Activated T-cell treated with anti-CD3 and anti-CD28 coated beads for 24 hours (primary cell): ENCODE measurements around the gene CRYGA.
"Not testable (repeated sequence)": the region's sequence is repeated elsewhere in the genome, so short reads cannot be mapped to it uniquely, and the experiment has no call there.

Experiments used
- DNase-seq: peaks from one replicate; pipeline ENCODE4 v3.0.0-alpha.2; 2020; ENCODE audit warnings: low read depth

Gene CRYGA

DNA sequence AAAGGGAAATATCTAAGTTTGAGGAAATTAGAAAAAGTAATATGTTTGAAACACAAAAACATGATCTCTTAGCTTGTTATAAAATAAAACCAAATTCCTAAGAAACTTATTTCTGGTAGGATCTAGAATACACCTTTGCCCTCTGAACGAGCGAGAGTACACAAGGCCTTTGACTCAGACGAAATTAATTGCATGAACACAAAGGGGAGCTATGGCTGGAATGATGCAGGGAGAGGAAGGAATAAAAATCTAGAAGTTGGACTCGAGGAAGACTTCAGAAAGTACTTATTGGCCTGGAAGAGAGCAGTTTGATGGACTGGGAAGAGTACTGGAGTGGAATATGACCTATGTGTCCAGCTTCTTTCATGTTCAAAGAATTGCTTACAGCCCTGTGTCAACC lies 38.1 kb downstream of the CRYGA start:
- DNase-seq, result no peak

DNA sequence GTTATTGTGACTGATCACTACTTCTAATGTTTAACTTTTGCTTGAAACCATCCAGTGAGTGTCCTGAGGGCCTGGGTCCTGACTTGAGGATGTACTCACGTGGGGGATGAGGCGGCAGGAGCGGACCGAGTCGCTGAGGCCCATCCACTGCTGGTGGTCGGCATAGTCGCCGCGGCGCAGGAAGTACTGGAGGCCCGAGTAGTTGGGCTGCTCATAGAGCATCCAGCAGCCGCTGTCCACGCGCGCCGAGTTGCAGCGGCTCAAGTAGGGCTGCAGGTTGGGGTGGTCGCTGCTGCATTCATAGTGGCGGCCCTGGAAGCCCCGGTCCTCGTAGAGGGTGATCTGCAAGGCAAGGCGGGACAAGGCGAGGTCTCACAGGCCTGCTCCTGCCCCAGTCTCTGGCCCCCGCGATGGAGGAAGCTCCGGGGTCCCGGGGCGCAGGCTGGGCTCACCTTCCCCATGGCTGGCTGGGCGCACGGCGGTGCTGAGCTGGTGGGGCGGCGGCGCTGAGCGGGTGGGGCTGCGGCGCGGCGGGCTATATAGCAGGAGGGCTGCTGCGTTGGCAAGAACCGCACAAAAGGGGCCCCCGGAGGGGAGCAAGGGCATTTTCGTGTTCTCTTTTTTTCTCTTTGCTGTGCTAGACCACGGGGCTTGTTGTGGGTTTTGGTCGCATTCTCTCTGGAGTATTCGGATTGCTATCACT lies 39.2 kb downstream of the CRYGA start, which contains the start of gene CRYGD:
TSS of gene CRYGD (minus strand) at position 512 of the 703 bp plus-strand sequence. CDS start at position 461, 51 bp downstream.
- not testable (repeated sequence) for DNase-seq

DNA sequence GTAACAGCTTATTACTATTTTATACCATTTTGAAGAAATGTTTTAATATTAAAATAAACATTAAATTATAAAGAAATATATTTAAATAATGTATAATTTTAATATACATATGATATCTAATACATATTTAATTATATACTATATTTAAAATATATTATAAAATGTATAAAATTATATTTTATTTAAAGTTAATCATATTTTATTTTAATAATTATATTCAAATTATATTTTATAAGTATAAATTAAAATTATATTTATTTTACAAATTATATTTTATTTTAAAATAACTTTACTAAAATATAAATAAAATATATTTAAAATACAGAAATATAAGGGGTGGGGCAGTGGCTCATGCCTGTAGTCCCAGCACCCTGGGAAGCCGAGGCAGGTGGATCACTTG lies 41.1 kb downstream of the CRYGA start:
- no peak for DNase-seq

DNA sequence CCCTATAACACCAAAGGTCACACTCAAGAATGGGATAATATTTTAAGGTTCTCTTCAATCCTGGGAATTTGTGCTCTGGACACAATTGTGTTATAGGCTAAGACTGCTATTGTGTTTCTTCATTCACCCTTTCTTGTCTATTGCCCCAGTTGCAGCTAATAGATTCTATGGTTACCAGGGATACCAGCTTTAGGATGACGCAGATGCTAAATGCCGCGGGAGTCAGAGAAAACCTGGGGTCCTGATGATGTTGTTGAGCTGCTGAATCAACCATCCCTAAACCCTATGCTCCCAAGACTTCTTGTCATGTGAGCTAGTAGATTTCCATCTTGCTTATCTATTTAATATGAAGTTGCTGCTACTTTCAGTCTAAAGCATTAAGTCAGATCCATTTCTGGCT lies 44.5 kb downstream of the CRYGA start:
- DNase-seq, result no peak

GRCh38 chr2:208117390-208117789 lies 46.0 kb downstream of the CRYGA start:
- not testable (repeated sequence) for DNase-seq

DNA sequence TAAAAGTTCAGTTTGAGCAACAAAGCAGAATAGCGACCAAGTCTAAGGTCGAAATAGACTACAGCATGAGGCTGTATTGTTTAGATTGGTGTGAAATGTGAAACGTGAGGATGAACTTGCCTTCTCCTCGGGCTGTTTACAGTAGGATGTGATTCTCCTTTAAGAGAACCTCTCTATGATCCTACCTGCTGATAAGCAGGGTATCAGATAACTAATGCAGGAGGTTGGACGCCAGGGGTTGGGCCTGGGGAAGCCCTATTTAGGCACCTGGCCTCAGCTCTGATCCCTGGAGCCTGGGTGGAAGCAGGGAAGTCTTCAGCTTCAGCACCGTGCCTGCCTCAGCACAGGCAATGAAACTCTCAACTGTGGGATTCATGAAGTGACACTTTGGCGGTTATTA lies 50.4 kb downstream of the CRYGA start:
- DNase-seq, result no peak

- not testable (repeated sequence) for DNase-seq
Measured at GRCh38 chr2:208112273-208112745, 51.1 kb downstream of the CRYGA start.
